Karpas-422 (cell line): ENCODE data around the gene KANK4. TPM values are rescaled to one million over a fixed set of nuclear protein-coding genes. Genes with fewer than 3 reads are reported as not detected.

Experiments used
- DNase-seq: peaks from one replicate; pipeline ENCODE4 v3.0.0-alpha.2; 2015
- H2AFZ ChIP-seq: fragments of 200-600 bp; sonication (generic); 2 replicates; pipeline ENCODE4 v1.6.1; 2014; ENCODE audit warnings: antibody characterized with exemption, low read length, mixed read lengths
- H3K27ac ChIP-seq: fragments of 200-600 bp; sonication (generic); 2 replicates; pipeline ENCODE4 v1.5.1; 2014; ENCODE audit warnings: mild to moderate bottlenecking, low read length, moderate library complexity
- H3K27me3 ChIP-seq: fragments of 200-600 bp; sonication (generic); 2 replicates; pipeline ENCODE4 v1.6.1; 2014; ENCODE audit warnings: low read length, mixed read lengths
- H3K36me3 ChIP-seq: fragments of 200-600 bp; sonication (generic); 2 replicates; pipeline ENCODE4 v1.6.1; 2014; ENCODE audit warnings: low read length, mixed read lengths; ENCODE audit not compliant: insufficient read depth
- H3K4me1 ChIP-seq: fragments of 200-600 bp; sonication (generic); 2 replicates; pipeline ENCODE4 v1.6.1; 2014; ENCODE audit warnings: mild to moderate bottlenecking, low read length, mixed read lengths
- H3K4me2 ChIP-seq: fragments of 200-600 bp; sonication (generic); 2 replicates; pipeline ENCODE4 v1.6.1; 2014; ENCODE audit warnings: low read length, low read depth, mild to moderate bottlenecking; ENCODE audit not compliant: poor library complexity, severe bottlenecking
- H3K4me3 ChIP-seq: fragments of 200-600 bp; sonication (generic); 2 replicates; pipeline ENCODE4 v1.5.1; 2014; ENCODE audit warnings: mild to moderate bottlenecking, antibody characterized with exemption, low read length, mixed read lengths
- H3K79me2 ChIP-seq: fragments of 200-600 bp; sonication (generic); 2 replicates; pipeline ENCODE4 v1.6.1; 2014; ENCODE audit warnings: mild to moderate bottlenecking, low read length, mixed read lengths
- H3K9ac ChIP-seq: fragments of 200-600 bp; sonication (generic); 2 replicates; pipeline ENCODE4 v1.6.0; 2014; ENCODE audit warnings: low read length
- H3K9me2 ChIP-seq: fragments of 200-600 bp; sonication (generic), shearing (Covaris generic); replicated peaks from 2 replicates; pipeline ENCODE4 v1.6.0; 2014; ENCODE audit warnings: mild to moderate bottlenecking, low read length, moderate library complexity; ENCODE audit not compliant: insufficient read depth
- H3K9me3 ChIP-seq: fragments of 300-700, 200-600 bp; sonication (generic); 2 replicates; pipeline ENCODE4 v1.6.1; 2014; ENCODE audit warnings: low read length, mixed read lengths
- H4K20me1 ChIP-seq: fragments of 200-600 bp; sonication (generic); 2 replicates; pipeline ENCODE4 v1.6.1; 2014; ENCODE audit warnings: mild to moderate bottlenecking, antibody characterized with exemption, low read length, low read depth; ENCODE audit not compliant: insufficient read depth
- total RNA-seq: library from RNA; depleted of rRNA; stranded (reverse); fragments of >200 nt; shearing (Covaris generic); gene quantifications from 2 replicates; pipeline ENCODE4 v1.2.3, GENCODE V29; 2014; ENCODE audit warnings: low replicate concordance

Gene KANK4
- total RNA-seq, 1 experiment from 2014 or later = 0.60 TPM

GRCh38 chr1:62238507-62238906, 80.7 kb downstream of the KANK4 start:
- Histone ChIP-seq H3K27ac (no peak overlapping the region), H3K4me3 (no peak overlapping the region), H3K4me1 (no peaks in the 10 kb centered on the region), H3K9me2 (no peaks in the 10 kb centered on the region), H3K4me2 (no peak overlapping the region), H3K79me2 (no peaks in the 10 kb centered on the region), H2AFZ (no peak overlapping the region), H3K27me3 (no peaks in the 10 kb centered on the region), H3K9me3 (no peaks in the 10 kb centered on the region), H3K9ac (no peak overlapping the region), H3K36me3 (no peaks in the 10 kb centered on the region), H4K20me1 (no peaks in the 10 kb centered on the region)
- no peak for DNase-seq

GRCh38 chr1:62237950-62238374, 81.3 kb downstream of the KANK4 start:
- Histone ChIP-seq H3K36me3 (no peaks in the 10 kb centered on the region), H3K4me2 (no peak overlapping the region), H3K9me2 (no peaks in the 10 kb centered on the region), H3K4me1 (no peaks in the 10 kb centered on the region), H3K9ac (no peak overlapping the region), H3K4me3 (no peak overlapping the region), H2AFZ (no peak overlapping the region), H3K79me2 (no peaks in the 10 kb centered on the region), H3K27ac (no peak overlapping the region), H3K27me3 (no peaks in the 10 kb centered on the region), H3K9me3 (no peaks in the 10 kb centered on the region), H4K20me1 (no peaks in the 10 kb centered on the region)
- no peak for DNase-seq

- no peak for DNase-seq
- no peak overlapping the region for H3K4me3 ChIP-seq
These were observed 81.9 kb downstream of the KANK4 start for GRCh38 chr1:62237361-62237760.

GRCh38 chr1:62235576-62235975, 83.7 kb downstream of the KANK4 start:
- Histone ChIP-seq H2AFZ (no peak overlapping the region), H3K79me2 (no peaks in the 10 kb centered on the region), H3K27ac (no peak overlapping the region), H3K9me2 (no peaks in the 10 kb centered on the region), H3K36me3 (no peaks in the 10 kb centered on the region), H3K9ac (no peak overlapping the region), H4K20me1 (no peaks in the 10 kb centered on the region), H3K4me3 (no peak overlapping the region), H3K4me2 (no peak overlapping the region), H3K27me3 (no peaks in the 10 kb centered on the region), H3K4me1 (no peaks in the 10 kb centered on the region), H3K9me3 (no peaks in the 10 kb centered on the region)
- DNase-seq = no peak

More at GRCh38 chr1:62237361-62237760, 81.9 kb downstream of the KANK4 start:
- Histone ChIP-seq H3K4me1 (no peaks in the 10 kb centered on the region), H3K27ac (no peak overlapping the region), H3K4me2 (no peak overlapping the region), H3K27me3 (no peaks in the 10 kb centered on the region), H3K9me3 (no peaks in the 10 kb centered on the region), H3K79me2 (no peaks in the 10 kb centered on the region), H3K9me2 (no peaks in the 10 kb centered on the region), H4K20me1 (no peaks in the 10 kb centered on the region), H3K36me3 (no peaks in the 10 kb centered on the region), H2AFZ (no peak overlapping the region), H3K9ac (no peak overlapping the region)

- Histone ChIP-seq H3K4me3 (no peak overlapping the region), H3K9ac (no peak overlapping the region), H3K4me2 (no peak overlapping the region), H2AFZ (no peak overlapping the region), H3K27me3 (no peaks in the 10 kb centered on the region), H3K79me2 (no peaks in the 10 kb centered on the region), H3K9me2 (no peaks in the 10 kb centered on the region), H3K36me3 (no peaks in the 10 kb centered on the region), H3K4me1 (no peaks in the 10 kb centered on the region), H4K20me1 (no peaks in the 10 kb centered on the region), H3K27ac (no peak overlapping the region), H3K9me3 (no peaks in the 10 kb centered on the region)
- no peak for DNase-seq
These were observed 84.5 kb downstream of the KANK4 start for GRCh38 chr1:62234688-62235087.

GRCh38 chr1:62233926-62234450, 85.2 kb downstream of the KANK4 start:
- H3K79me2 ChIP-seq = no peaks in the 10 kb centered on the region
- no peaks in the 10 kb centered on the region for H3K9me3 ChIP-seq
- no peak overlapping the region for H3K27ac ChIP-seq
- no peak for DNase-seq
- no peaks in the 10 kb centered on the region for H3K9me2 ChIP-seq
- no peaks in the 10 kb centered on the region for H3K4me1 ChIP-seq
- no peaks in the 10 kb centered on the region for H4K20me1 ChIP-seq
- no peak overlapping the region for H3K4me2 ChIP-seq
- H3K36me3 ChIP-seq = no peaks in the 10 kb centered on the region
- no peak overlapping the region for H3K4me3 ChIP-seq
- no peak overlapping the region for H2AFZ ChIP-seq
- no peak overlapping the region for H3K9ac ChIP-seq
- H3K27me3 ChIP-seq = no peaks in the 10 kb centered on the region

- H3K9ac ChIP-seq = no peak overlapping the region
- no peak overlapping the region for H3K4me2 ChIP-seq
- no peak overlapping the region for H3K27ac ChIP-seq
- no peaks in the 10 kb centered on the region for H3K4me1 ChIP-seq
- no peaks in the 10 kb centered on the region for H3K9me2 ChIP-seq
- no peaks in the 10 kb centered on the region for H3K36me3 ChIP-seq
- H3K4me3 ChIP-seq = no peak overlapping the region
- no peaks in the 10 kb centered on the region for H3K79me2 ChIP-seq
- H2AFZ ChIP-seq = no peak overlapping the region
- no peak for DNase-seq
- no peaks in the 10 kb centered on the region for H3K27me3 ChIP-seq
- no peaks in the 10 kb centered on the region for H3K9me3 ChIP-seq
- H4K20me1 ChIP-seq = no peaks in the 10 kb centered on the region
These were observed 86.4 kb downstream of the KANK4 start for GRCh38 chr1:62232871-62233278.

- no peaks in the 10 kb centered on the region for H3K9me3 ChIP-seq
- no peak overlapping the region for H2AFZ ChIP-seq
- H3K27ac ChIP-seq = no peak overlapping the region
- H3K79me2 ChIP-seq = no peaks in the 10 kb centered on the region
- no peak overlapping the region for H3K9ac ChIP-seq
- H3K9me2 ChIP-seq = no peaks in the 10 kb centered on the region
- no peak overlapping the region for H3K4me2 ChIP-seq
- no peaks in the 10 kb centered on the region for H4K20me1 ChIP-seq
- DNase-seq = no peak
- H3K36me3 ChIP-seq = no peaks in the 10 kb centered on the region
- no peak overlapping the region for H3K4me3 ChIP-seq
- no peaks in the 10 kb centered on the region for H3K4me1 ChIP-seq
- H3K27me3 ChIP-seq = no peaks in the 10 kb centered on the region
These were observed 88.5 kb downstream of the KANK4 start for GRCh38 chr1:62230718-62231117.

GRCh38 chr1:62229932-62230331, 89.3 kb downstream of the KANK4 start:
- Histone ChIP-seq H3K9me3 (no peaks in the 10 kb centered on the region), H2AFZ (no peak overlapping the region), H3K9ac (no peak overlapping the region), H3K27me3 (no peaks in the 10 kb centered on the region), H3K27ac (no peak overlapping the region), H4K20me1 (no peaks in the 10 kb centered on the region), H3K4me3 (no peak overlapping the region), H3K9me2 (no peaks in the 10 kb centered on the region), H3K79me2 (no peaks in the 10 kb centered on the region), H3K4me1 (no peaks in the 10 kb centered on the region), H3K4me2 (no peak overlapping the region), H3K36me3 (no peaks in the 10 kb centered on the region)
- no peak for DNase-seq
